Thyroid gland (tissue), 4 donors: ENCODE data around the gene SOX12. TPM values are rescaled to one million over a fixed set of nuclear protein-coding genes. Genes with fewer than 3 reads are reported as not detected.
"Not testable (repeated sequence)": the region's sequence is repeated elsewhere in the genome, so short reads cannot be mapped to it uniquely, and the experiment has no call there.

Source experiments
- DNase-seq, 2 donors: peaks; one replicate each; pipeline ENCODE4 v3.0.0-alpha.2; 2019
- H3K27ac ChIP-seq, 3 donors: fragments of 200-600 bp; sonication (generic); 1 replicate in 2 of 3; 2 replicates in 1 of 3; pipeline ENCODE4 v1.5.1; 2016 to 2019; ENCODE audit warnings: mild to moderate bottlenecking in 1 of 3, moderate library complexity in 1 of 3
- H3K27me3 ChIP-seq: fragments of 200-600 bp; sonication (generic); one replicate; pipeline ENCODE4 v1.5.1; 2019
- H3K36me3 ChIP-seq, 2 donors: fragments of 200-600 bp; sonication (generic); one replicate each; pipeline ENCODE4 v1.5.1; 2016 to 2019
- H3K4me1 ChIP-seq, 2 donors: fragments of 200-600 bp; sonication (generic); one replicate each; pipeline ENCODE4 v1.5.1; 2017 to 2019
- H3K4me3 ChIP-seq, 3 donors: fragments of 200-600 bp; sonication (generic); replicated peaks in 1 of 3; 1 replicate in 2 of 3; 2 replicates in 1 of 3; pipeline ENCODE4 v1.5.1; 2016; ENCODE audit warnings: mild to moderate bottlenecking in 1 of 3
- H3K9me3 ChIP-seq: fragments of 200-600 bp; sonication (generic); one replicate; pipeline ENCODE4 v1.5.1; 2017
- CTCF ChIP-seq, 6 experiments: fragments of 200-600 bp in 3 of 6; fragments of 450-650 bp in 3 of 6; sonication (generic) in 3 of 6; IDR thresholded peaks; one replicate each; pipeline ENCODE4 v1.5.1; 2016 to 2019; ENCODE audit warnings: antibody characterized with exemption in 6 of 6, mild to moderate bottlenecking in 2 of 6, inconsistent platforms in 1 of 6, moderate library complexity in 1 of 6
- POLR2A ChIP-seq, 2 donors: fragments of 450-650 bp; IDR thresholded peaks; one replicate each; pipeline ENCODE4 v1.6.1; 2017; ENCODE audit warnings: antibody characterized with exemption in 2 of 2, mild to moderate bottlenecking in 2 of 2, moderate library complexity in 1 of 2
- WGBS, 2 donors: methylation state at CpG; one replicate each; pipeline ENCODE4 v1.1.5; 2017; 5-methylcytosine and 5-hydroxymethylcytosine counted together
- intact Hi-C: fragments of 100-400 bp; cut with DNase I; formaldehyde crosslinking; loops from one replicate; pipeline ENCODE4 v1.15.1; 2023
- total RNA-seq, 4 donors: library from RNA; depleted of rRNA; stranded (reverse); fragments of >200 nt; gene quantifications; one replicate each; pipeline ENCODE4 v1.2.3, GENCODE V29; 2016

The SOX12 gene
- total RNA-seq, 4 donors from 2014 or later = 7.1 to 12.9 (median 9.0) TPM

DNA sequence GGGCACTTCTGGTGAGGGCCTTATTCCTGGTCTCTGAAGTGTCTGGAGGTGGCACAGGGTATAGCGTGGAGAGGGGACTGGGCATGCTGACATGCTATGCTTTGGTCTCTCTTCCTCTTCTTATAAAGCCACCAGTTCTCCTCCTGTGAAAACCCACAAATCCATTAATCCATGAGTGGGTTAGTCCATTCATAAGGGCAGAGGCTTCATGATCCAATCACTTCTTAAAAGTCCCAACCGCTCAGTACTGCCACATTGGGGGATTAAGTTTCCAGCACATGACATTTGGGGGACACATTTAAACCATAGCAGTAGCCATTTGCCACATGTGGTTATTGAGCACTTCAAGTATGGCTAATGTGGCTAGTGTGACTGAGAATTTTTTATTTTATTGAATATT is 51.4 kb downstream of the SOX12 start:
- WGBS, 2 donors = 69 to 84% methylated on average over 2 of the region's 2 CpGs
- no peaks in the 10 kb centered on the region for H3K36me3 ChIP-seq
- peaks cover 7 to 16% of the 10 kb centered on the region in 2 donors for H3K4me1 ChIP-seq
- no peak overlapping the region for H3K4me3 ChIP-seq
- H3K27ac ChIP-seq = no peak overlapping the region
- no peak for DNase-seq
- intact Hi-C loops = no loop called here
- no peaks in the 10 kb centered on the region for H3K27me3 ChIP-seq
- no peak for TF ChIP-seq POLR2A (IDR thresholded peaks at IDR 0.05)
- TF ChIP-seq CTCF (IDR thresholded peaks at IDR 0.05) = no peak
- no peaks in the 10 kb centered on the region for H3K9me3 ChIP-seq

GRCh38 chr20:377578-377977 is 52.2 kb downstream of the SOX12 start:
- H3K4me1 ChIP-seq = peaks cover 0 to 11% of the 10 kb centered on the region in 2 donors
- intact Hi-C loops, H3K27ac ChIP-seq, DNase-seq, H3K36me3 ChIP-seq, H3K4me3 ChIP-seq, H3K9me3 ChIP-seq, H3K27me3 ChIP-seq: not testable (repeated sequence)
- 87 to 91% methylated on average over 12 of the region's 12 CpGs for WGBS, 2 donors

DNA sequence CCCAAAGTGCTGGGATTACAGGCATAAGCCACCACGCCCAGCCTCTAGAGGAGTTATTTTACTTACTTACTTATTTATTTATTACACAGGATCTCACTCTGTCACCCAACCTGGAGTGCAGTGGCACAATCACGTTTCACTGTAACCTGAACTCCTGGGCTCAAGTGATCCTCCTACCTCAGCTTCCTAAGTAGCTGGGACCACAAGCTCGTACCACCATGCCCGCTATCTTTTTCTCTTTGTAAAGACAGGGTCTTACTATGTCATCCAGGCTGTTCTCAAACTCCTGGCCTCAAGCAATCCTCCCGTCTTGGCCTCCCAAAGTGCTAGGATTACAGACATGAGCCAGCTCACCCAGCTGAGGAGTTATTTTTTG is 53.6 kb downstream of the SOX12 start:
- intact Hi-C loops = no loop called here
- no peak overlapping the region for H3K27ac ChIP-seq

More for the DNA sequence above, 53.6 kb downstream of the SOX12 start:
- WGBS, 2 donors = 82 to 83% methylated on average over 5 of the region's 5 CpGs
- no peaks in the 10 kb centered on the region for H3K36me3 ChIP-seq
- H3K4me3 ChIP-seq = no peak overlapping the region
- no peak for TF ChIP-seq POLR2A (IDR thresholded peaks at IDR 0.05)
- TF ChIP-seq CTCF (IDR thresholded peaks at IDR 0.05) = no peak
- H3K9me3 ChIP-seq = no peaks in the 10 kb centered on the region
- H3K4me1 ChIP-seq = peaks cover 0 to 8% of the 10 kb centered on the region in 2 donors
- no peak for DNase-seq
- H3K27me3 ChIP-seq = no peaks in the 10 kb centered on the region

Other genes starting within 250 kb of the SOX12 start
- gene DEFB125, start 237.9 kb upstream of the SOX12 start, total RNA-seq = not detected
- not detected for gene DEFB126, start 183.0 kb upstream of the SOX12 start, total RNA-seq
- not detected for gene DEFB127, start 168.1 kb upstream of the SOX12 start, total RNA-seq
- gene DEFB128, start 135.8 kb upstream of the SOX12 start, total RNA-seq = not detected
- not detected for gene DEFB129, start 98.3 kb upstream of the SOX12 start, total RNA-seq
- gene DEFB132, start 67.8 kb upstream of the SOX12 start, total RNA-seq = not detected
- gene C20orf96, start 34.8 kb upstream of the SOX12 start, total RNA-seq = 1 to 10 TPM; 4.1 to 9.5 (median 7.0) TPM
- gene ZCCHC3, start 28.0 kb upstream of the SOX12 start, total RNA-seq = 10 to 100 TPM; 20.2 to 28.4 (median 22.3) TPM
- 10 to 100 TPM; 29.8 to 56.7 (median 42.4) TPM for gene NRSN2, start 21.6 kb downstream of the SOX12 start, total RNA-seq
- 10 to 100 TPM in 2 of 4 donors, 1 to 10 TPM in 2; 6.1 to 16.5 (median 8.1) TPM for gene TRIB3, start 55.2 kb downstream of the SOX12 start, total RNA-seq
- 10 to 100 TPM; 49.2 to 90.2 (median 71.0) TPM for gene RBCK1, start 82.7 kb downstream of the SOX12 start, total RNA-seq
- 10 to 100 TPM; 34.1 to 40.5 (median 35.6) TPM for gene TBC1D20, start 137.0 kb downstream of the SOX12 start, total RNA-seq
- gene CSNK2A1, start 218.2 kb downstream of the SOX12 start, total RNA-seq = 100 to 1,000 TPM in 3 of 4 donors, 10 to 100 TPM in 1; 88.0 to 153 (median 105) TPM